ENCODE data around the gene PIANP.

GRCh38 chr12:6716874-6717437, 16.3 kb upstream of the PIANP start:
- peak; percentile 64 for TF ChIP-seq POLR2A (IDR thresholded peaks at IDR 0.05; ENCODE audit: borderline replicate concordance, extremely low read depth, insufficient read depth, insufficient read length)
- no peak for TF ChIP-seq CTCF (IDR thresholded peaks at IDR 0.05 in 2 of 3, conservative IDR thresholded peaks at IDR 0.05 in 1 of 3; ENCODE audit: borderline replicate concordance in 1 of 3, insufficient read depth in 1 of 3, low read depth in 2 of 3, low read length in 2 of 3)
- no peak for TF ChIP-seq CEBPB (IDR thresholded peaks at IDR 0.05; ENCODE audit: low read depth)
- no peak for TF ChIP-seq ZNF274 (IDR thresholded peaks at IDR 0.05; ENCODE audit: low read depth, low read length)
- no peak for TF ChIP-seq SIN3A (IDR thresholded peaks at IDR 0.05; ENCODE audit: low read depth)
- TF ChIP-seq REST (IDR thresholded peaks at IDR 0.05; ENCODE audit: low read depth): no peak
- TF ChIP-seq EZH2 (IDR thresholded peaks at IDR 0.05): no peak
- no peak for TF ChIP-seq JUND (IDR thresholded peaks at IDR 0.05)
- no peak for TF ChIP-seq POLR2AphosphoS5 (IDR thresholded peaks at IDR 0.05; ENCODE audit: low read depth, low read length)
